Measurements from ENCODE around the gene PIAS1.
"Not testable (repeated sequence)": the region's sequence is repeated elsewhere in the genome, so short reads cannot be mapped to it uniquely, and the experiment has no call there.

The PIAS1 gene

DNA sequence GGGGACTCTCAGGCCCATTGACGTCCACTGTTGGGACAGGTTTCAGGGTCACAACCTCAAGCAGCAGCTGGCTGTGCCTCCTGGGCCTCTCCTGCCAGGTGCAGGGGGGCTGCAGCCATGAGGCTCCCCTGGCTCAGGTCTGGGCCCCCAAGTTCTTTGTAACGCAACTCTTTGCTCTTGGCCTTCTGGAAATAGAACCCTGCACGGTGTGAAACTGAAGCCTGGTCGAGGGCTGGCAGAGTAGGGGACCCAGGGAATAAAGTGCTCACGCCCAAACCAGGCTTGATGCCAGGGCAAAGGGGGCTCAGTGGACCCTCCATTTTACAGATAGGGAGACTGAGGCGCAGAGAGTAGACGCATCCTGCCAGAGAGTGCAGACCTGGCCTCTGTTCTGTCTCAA is 150.2 kb downstream of the PIAS1 start:
- DNase-seq (ENCODE audit: low spot score) = no peak

DNA sequence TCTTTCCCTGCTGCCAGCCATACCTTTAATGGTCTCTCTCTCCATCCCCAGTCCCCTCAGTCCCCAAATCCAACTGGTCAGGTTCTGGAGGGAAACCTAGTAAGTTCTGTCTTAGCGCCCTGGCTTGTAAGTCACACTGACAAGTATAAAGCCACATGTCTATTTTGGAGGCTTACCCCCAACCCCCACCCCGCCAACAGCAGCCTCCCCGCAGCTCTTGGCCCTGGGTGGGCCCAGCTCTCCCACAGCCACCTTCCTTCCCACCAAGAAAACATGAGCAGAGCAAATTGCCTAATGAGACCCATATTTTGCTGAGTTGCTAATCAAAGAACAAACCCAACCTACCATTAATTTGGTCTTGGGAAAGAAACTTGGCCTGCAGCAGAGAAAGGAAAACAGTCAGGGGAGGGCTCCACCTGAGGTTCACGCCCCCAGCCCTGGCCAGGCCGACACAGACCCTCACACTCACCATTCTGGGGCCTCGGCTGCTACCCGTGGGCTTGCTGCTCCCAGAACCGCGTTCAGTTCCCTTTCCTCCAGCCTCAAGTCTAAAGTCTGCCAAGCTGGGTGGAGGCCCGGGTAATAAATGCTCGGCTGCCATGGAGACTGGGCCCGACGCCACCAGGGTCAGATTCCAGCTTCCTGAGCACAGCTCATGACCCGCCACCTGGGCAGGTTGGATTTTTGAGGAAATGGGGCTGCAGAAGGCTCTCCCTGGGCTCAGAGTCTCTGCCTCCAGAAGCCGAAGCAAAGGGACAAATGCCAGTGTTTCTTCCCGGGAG is 150.9 kb downstream of the PIAS1 start, which contains the start of gene CALML4:
TSS of gene CALML4 (minus strand) at position 557 of the 782 bp plus-strand sequence. CDS start at position 472, 85 bp downstream.
- DNase-seq (ENCODE audit: low spot score) = peak; percentile 61

DNA sequence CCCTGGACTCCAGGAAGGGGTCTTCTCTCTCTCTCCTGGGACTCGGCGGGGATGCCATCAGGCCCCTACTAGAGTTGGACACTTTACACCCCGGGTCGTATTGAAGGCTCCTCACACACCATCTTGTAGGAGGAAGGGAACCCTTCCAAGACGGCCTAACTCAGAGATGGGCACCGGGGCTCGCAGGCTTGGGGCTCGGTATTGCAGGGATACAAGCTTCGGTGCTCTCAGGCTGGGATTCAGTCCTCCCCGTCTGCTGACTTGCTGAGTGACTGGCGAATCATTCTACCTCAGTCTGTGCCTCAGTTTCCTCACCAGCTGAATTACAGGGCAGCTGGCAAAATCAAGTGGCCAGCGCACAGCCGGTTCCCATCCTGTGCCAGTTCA is 151.4 kb downstream of the PIAS1 start:
- no peak for DNase-seq (ENCODE audit: low spot score)

DNA sequence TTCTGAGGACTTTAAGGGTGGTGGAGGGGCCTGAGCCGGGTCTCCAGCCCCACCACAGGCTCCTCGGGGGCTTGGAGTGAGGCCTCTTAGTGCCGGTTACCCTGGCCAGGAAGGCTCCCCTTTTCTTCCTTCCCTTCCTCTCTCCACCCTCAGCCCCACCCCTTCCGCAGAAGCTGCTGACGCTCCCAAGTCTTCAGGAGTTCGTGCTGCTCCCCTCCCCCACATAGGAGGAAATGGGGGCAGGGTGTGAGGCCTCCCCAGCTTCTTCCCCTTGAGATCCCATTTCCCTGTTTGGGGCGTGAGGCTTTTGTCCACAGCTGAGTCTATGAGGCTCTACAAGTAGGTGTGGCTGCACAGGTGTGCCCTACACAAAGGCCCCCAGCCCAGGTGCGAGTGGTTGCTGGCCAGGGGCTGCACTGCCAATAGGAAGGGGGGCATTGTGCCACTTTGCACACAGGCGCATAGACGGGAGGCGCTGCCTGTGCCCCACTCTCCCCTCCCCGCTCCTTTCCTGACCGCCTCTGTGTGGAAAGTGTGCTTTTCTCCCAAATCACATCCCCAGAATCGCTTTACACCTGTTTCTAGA is 151.9 kb downstream of the PIAS1 start:
- peak; percentile 40 for DNase-seq (ENCODE audit: low spot score)

DNA sequence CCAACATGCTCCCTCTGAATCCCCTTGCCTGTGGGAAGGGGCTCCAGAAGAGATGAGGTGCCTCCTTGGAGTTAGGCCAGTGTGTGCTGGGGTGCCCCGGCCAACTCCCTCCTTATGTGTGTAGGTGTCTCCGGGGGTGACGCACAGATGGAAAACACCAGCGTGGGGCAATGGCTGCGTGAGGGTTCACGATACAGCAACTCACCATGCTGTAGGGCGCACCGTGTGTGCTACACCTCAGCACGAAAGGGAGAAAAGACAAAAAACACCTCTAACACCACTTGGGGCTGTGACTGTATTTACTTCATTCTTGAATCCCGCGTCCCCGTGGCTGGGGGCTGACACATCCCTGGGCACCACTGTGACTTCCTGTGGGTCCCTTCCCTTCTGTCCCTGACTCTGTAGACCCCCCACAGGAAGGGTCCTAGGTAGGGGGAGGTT is 152.6 kb downstream of the PIAS1 start:
- DNase-seq (ENCODE audit: low spot score) = no peak

DNA sequence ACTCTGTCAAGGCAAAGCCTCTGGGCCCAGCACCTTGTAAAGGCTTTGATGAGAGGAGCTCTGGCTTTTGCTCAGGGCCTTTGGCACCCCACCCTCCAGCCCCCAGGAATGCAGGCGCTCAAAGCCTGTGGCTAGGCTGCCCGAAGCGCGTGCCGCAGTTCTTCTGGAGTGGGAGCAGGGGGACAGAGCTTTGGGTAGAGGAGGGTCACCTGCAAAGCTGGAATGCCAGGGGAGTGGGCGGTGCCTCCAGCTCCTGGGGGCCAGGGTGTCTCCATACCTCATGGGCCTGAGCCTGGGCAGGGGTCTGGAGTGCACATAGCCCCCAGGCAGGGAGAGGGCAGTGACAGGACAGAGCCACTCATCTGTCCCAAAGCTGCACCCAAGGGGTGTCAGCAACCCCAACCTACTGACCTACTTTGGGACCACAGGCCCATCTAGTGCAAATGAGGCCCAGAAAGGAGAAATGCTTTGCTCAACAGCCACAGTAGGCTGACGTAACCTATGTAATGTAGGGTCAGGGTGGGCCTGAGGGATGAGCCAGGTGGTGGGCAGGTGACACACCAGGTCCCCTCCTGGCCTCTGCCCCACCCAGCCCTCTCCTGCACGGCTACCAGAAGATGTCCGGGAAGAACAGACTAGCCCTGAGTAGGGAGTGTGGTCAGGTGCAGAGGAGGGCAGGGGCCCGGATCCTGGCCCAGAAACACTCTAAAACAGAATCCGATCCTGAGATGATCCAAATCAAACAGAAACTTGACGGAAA is 153.2 kb downstream of the PIAS1 start:
- no peak for DNase-seq (ENCODE audit: low spot score)

DNA sequence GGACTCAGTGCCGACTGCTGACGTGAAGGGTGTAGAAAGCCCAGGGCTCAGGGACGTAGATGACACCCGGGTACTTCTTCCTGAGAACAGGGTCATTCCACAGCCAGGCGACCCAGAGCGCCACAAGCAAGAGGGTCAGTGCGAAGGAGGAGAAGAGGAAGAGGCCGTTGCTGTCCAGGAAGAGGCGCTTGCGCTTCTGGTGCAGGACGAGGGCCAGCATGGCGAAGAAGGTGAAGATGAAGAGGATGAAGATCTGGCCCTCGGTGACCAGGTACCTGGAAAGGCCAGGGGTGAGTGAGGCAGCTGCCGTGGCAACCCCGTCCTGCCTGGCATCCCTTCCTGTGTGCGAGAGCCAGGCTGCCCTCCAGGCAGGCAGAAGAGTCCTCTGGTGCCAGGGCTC is 154.0 kb downstream of the PIAS1 start:
- DNase-seq (ENCODE audit: low spot score) = no peak

DNA sequence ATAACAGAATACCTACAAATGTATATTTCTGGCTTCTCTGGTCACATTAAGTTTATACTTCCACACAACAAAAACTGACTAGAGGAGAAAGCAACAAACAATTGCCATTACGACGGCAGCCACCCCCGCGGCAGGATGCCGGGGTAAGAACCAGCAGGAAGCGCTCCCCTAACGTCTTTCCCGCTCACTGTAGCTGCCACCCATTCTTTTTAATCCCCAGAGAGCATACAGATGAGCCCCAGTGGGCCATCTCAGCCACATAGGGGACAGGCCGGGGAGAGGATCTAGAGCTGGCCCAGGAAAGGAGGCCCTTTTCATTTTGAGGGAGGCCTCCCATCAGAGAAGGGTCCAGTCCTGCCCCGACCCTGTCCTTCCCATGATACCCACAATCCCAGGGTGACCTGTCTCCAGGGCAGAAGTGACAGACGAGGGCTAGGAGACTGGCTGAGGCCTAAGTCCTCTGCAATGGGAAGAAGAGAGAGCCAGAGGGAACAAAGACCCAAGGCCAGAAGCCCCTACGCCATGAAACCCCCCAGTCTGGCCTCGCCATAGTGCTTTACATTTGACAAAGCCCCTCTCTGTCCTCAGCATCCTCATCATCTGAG is 154.6 kb downstream of the PIAS1 start:
- DNase-seq (ENCODE audit: low spot score) = no peak

DNA sequence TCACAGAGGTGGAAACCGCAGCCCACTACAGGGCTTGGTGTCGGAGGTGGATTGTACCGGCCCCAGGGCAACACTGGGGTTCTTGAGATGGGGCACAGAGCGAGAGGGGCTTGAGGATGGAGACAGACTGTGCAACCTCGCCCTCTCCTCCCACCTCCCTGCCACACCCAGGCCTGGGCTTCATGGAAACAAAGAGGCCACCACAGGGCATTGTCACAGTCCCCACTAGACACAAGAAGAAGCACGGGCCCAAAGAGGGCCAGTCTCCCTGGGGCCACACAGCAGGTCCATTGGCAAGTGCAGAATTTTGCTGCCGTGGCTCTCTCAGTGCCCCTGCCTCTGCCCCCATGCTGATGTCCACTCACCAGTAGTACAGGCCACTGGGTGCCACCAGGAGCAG is 155.2 kb downstream of the PIAS1 start:
- DNase-seq (ENCODE audit: low spot score) = no peak

DNA sequence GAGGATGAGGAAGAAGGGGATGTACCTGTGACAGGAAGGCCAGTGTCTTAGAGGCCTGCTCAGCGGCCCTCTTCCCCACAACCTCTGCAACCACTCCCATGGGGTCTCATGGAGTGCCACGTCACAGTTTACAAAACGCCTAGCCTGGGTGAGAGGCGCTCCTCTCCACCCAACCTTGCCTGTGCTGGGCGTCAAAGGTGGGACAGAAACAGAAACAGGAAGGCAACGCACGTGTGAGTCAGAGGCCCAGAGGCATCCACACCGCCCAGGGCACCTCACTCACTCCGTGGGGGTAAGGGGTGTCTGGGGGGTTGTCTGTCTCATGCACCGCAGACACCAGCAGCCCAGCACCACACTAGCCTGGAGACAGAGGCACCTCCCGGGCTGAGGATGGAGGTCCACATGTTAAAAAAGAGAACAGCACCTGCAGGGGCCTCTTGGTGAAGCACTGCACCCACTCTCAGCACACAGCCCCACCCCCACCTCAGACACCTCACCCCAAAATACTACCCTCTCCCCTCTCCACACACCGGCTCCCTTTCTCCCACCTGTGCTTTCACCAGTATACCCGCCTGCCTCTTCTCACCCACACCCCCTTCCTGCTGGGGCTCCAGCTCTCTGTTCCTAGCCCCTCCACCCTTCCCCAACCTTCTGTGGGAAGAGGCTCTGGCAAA is 155.8 kb downstream of the PIAS1 start:
- DNase-seq (ENCODE audit: low spot score) = no peak

DNA sequence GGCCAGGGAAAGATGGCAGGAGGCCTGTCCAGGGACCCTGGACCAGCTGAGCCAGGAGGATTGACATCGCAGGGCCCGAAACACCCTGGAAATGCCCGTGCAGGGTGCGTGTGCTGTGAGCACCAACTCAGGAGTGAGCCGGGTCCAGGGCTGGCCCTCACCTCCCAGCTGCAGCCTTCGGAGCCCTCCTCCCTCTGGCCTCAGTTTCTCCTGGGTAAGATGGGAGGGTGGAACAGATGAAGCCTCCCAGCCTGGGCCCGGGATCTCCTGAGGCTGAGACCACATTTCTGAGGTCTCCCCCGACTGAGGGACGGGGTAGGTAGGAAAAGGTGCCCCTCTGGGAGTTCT is 156.3 kb downstream of the PIAS1 start:
- no peak for DNase-seq (ENCODE audit: low spot score)

DNA sequence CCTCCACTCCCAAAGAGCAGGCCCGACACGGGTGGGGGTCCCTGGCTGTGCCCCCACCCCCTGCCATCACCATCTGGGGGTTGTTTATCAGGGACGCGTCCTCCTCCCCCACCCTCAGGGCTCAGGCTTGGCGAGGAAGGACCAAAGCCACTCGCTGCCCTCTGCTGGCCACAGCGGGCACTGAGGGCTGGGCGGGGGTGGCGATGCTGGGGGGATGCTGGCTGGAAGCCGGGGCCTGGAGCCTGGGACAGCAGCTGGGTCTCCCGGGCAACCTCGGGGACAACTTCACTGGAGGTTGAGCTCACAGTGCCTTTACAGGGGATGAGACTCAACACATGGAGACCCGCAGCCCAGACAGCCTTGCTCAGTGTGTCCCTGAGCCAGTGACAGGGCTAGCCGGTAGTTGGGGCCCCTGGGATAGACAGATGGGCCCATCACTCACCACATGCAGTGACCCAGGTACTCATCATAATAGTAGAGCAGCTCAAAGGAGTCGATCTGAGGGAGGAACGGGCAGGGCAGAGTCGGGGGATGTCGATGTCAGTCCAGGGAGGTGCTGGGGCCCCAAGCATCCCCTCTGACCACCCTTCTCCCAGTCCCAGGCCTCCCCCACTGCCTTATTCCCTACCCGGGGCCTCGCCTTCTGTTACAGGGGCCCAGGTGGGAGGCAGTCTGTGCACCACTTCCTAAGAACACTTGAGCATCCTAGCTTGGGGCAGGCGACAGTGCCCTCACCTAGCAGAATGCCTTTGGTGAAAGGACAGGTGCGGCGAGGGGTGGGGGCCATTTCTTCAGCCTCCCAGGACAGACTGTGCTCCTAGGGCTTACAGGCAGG is 156.9 kb downstream of the PIAS1 start:
- DNase-seq (ENCODE audit: low spot score) = peak; percentile 26

DNA sequence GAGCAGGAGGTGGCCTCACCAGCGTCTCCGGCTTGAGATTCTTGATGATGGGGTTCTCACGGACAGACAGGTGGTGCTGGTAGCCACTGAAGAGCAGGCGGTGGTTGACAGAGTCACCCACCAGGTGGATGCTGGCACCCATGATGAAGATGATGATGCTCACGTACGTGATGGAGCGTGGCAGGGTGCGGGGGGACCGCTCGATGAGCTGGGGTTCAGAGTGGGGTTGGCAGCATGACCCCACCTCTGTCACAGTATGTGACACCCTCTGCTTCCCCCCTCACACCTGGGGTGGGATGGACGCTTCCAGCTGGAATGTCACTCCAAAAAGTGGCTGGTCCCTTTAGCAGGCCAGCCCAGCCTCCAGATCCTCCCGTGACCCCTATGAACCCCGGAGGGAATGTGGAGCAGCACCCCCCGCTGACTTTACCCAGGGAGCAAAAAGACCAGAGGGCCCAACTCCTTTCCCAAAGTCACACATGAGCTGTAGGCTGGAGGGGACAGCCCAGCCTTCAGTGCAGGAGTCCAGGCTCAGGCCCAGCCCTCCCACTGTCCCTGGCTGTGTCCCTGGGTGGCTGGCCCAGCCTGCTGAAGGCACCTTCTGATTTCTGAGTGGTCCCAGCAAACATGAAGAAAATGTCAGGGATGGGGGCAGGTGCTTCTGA is 157.7 kb downstream of the PIAS1 start:
- DNase-seq (ENCODE audit: low spot score) = no peak

DNA sequence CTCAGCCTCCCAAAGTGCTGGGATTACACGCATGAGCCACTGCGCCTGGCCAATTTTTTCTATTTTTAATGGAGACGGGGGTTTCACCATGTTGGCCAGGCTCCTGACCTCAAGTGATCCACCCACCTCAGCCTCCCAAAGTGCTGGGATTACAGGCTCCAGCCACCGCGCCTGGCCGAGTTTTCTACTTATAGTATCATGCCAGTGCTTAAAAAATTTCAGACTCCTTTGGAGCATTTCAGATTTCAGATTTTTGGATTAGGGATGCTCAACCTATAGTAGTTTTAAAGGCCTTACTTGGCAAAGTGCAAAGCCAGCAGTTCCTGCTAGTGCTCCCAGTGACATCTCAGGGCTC is 159.4 kb downstream of the PIAS1 start:
- DNase-seq (ENCODE audit: low spot score) = not testable (repeated sequence)

DNA sequence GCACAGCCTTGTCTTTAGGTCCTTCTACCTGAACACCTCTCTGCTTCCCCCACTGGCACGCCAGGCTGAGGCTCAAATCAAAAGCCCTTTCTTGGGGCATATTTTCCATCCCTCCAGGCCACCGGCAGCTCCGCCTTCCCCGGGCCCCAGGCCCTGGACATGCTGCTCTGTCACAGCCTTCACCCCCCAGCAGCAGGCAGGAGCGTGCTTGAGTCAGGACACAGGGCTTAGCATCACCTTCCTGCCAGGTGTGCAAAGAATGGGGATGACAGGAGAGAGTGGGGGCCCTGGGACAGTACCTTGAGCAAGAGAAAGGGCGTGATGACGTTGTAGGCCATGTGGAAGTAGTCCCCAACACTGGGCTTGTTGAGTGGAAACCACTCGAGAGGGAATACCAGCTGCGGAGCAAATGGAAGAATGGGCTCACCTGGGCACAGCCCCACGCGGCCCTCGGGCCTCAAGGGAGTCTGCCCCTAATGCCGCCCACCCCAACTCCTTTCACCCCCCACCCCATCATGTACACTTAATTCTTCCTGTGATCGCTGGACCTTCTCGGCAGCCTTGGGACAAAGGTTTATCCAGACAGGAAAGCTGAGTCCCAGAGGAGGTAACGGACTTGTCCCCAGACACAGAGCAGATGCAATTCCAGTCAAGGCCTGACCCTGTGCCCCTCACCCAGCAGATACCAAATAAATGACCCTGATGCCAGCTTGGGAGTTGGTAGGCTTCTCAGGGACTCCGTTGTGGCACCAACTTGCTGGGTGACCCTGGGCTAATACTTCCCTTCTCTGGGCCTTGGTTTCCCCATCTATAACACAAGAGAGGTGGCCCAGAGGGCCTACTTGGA is 160.1 kb downstream of the PIAS1 start:
- no peak for DNase-seq (ENCODE audit: low spot score)

DNA sequence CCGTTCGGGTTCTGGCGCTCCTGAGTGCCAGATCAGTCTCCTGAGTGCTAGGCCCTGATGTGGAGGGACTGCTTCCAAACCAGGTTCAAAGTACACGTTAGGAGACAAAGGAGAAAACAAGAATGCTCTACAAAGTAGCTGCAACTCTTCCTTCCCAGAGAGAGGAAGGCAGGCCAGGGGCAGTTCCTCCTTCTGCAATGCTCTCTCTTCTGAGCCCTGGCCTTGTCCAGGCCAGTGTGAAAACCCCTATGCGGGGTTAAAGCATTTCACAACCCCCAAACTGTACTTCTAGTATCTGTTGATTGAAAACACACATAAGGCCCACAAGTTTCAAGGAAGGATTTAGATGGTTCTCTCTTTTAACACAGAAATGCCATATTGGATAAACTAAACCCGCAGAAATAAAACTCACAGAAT is 160.7 kb downstream of the PIAS1 start:
- no peak for DNase-seq (ENCODE audit: low spot score)

DNA sequence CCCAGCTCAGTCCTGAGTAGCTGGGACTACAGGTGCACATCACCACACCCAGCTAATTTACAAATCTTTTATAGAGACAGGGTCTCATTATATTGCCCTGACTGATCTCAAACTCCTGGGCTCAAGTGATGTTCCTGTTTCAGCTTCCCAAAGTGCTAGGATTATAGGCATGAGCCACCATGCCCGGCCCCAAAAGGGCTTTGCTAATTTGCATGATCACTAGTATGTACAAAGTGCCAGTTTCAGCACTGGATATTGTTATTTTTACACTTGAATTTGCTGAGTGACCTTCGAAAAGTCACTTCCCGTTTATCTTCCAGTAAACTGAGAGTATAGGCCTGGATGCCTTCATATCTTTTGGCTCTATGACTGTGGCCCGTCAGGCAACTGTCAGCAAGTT is 163.2 kb downstream of the PIAS1 start:
- no peak for DNase-seq (ENCODE audit: low spot score)

DNA sequence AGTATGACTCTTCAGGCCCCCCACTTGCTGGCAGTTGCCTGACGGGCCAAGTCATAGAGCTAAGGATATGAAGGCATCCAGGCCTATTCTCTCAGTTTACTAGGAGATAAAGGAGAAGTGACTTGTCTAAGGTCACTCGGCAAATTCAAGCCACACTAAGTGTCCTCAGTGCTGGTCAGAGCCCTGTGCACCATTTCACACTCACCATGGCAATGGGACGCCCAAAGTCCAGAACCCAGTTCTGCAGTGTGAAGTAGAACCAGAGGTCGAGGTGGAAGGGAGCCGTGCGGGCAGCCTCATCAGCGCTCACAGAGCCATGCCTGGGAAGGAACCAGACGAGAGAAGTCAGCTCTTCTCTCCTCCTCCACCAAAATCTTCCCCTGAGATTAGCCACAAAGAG is 164.2 kb downstream of the PIAS1 start:
- DNase-seq (ENCODE audit: low spot score) = no peak

DNA sequence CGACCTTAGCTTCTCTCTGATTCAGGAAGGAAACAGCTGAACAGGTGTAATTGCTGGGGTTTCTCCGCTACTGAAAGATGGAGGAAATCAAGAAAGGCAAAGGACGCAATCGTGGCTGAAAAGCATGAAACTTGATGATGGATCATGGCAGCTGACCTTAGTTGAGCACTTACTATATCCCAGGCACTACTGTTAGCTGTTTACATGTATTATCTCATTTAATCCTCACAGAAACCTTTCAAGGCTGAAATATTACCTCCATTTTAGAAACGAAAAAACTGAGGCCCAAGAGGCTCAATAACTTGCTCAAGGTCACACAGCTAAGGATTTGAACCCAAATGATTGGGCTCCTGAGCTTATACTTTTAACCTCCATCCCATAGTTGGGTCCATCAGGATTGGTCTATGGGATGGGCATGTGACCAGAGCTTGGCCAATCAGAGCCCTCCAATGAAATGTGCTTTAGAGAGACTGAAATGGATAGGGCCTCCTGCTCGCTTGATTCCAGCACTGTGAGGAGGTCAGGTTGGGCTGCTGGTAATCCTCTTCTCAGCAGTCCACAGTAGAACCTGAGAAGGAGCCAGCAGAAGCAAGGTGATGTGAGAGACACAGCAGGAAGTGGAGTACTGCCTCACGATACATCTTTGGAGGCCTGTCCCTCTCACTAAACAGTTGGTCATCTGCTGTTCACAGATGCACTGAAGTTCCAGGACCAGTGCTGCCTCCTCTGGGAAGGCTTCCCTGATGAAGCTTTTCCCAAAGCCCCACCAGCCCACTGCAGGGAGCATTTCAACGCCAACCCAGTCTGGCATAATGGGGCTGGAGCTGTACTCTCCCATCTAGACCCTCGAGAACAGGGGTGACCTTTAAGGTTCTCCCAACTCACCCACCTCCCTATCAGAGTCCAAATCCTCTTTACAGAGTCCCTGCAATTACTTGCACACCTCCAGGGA is 165.0 kb downstream of the PIAS1 start:
- DNase-seq (ENCODE audit: low spot score) = no peak
